Measurements from ENCODE around the gene DNAH7. TPM values are rescaled to one million over a fixed set of nuclear protein-coding genes. Genes with fewer than 3 reads are reported as not detected.

The DNAH7 gene
- total and polyA plus RNA-seq, 2 of the 8 experiments (the other 6 are each of a cell fraction or from before 2014, with no cell fraction given), result 0.07 to 0.08 TPM

- TF ChIP-seq CHD7 (IDR thresholded peaks at IDR 0.05; ENCODE audit: insufficient replicate concordance, low read length) (no peak), HDAC6 (IDR thresholded peaks at IDR 0.05; ENCODE audit: low read depth, low read length) (no peak), FOSL1 (IDR thresholded peaks at IDR 0.05; ENCODE audit: insufficient read depth, low read depth, low read length) (no peak), CTBP2 (IDR thresholded peaks at IDR 0.05; ENCODE audit: borderline replicate concordance, insufficient read depth, insufficient read length, low read length) (no peak)
Observed at GRCh38 chr2:196080526-196080925, 11.9 kb upstream of the DNAH7 start (continued).
